Left lung (tissue), 10 donors: ENCODE results near the gene TIGD2. TPM values are rescaled to one million over a fixed set of nuclear protein-coding genes. Genes with fewer than 3 reads are reported as not detected.
A peak's percentile ranks its signal among the peaks of the same experiment; 100 is the strongest.

Source experiments
- ATAC-seq: fragments of 200-7000 bp; cut with Tn5 transposase; one replicate; pipeline ENCODE4 v1.9.1; 2020; ENCODE audit warnings: moderate library complexity
- DNase-seq, 4 donors: peaks; one replicate each; pipeline ENCODE4 v3.0.0-alpha.2; 2013 to 2020
- H3K27ac ChIP-seq, 2 donors: fragments of 200-600 bp; sonication (generic) in 1 of 2; one replicate each; pipeline versions ENCODE4 v1.5.0 to v1.8.0; 2020 to 2021
- H3K27me3 ChIP-seq, 2 donors: fragments of 200-600 bp; sonication (generic) in 1 of 2; one replicate each; pipeline versions ENCODE4 v1.5.0 to v1.8.0; 2020 to 2021
- H3K36me3 ChIP-seq, 2 donors: fragments of 200-600 bp; sonication (generic) in 1 of 2; one replicate each; pipeline versions ENCODE4 v1.5.0 to v1.8.0; 2020 to 2021
- H3K4me1 ChIP-seq, 2 donors: fragments of 200-600 bp; one replicate each; pipeline ENCODE4 v1.8.0; 2021
- H3K4me3 ChIP-seq, 2 donors: fragments of 200-600 bp; sonication (generic) in 1 of 2; one replicate each; pipeline versions ENCODE4 v1.5.0 to v1.8.0; 2020 to 2021; ENCODE audit warnings: mild to moderate bottlenecking in 1 of 2
- H3K9me3 ChIP-seq, 2 donors: fragments of 200-600 bp; sonication (generic) in 1 of 2; one replicate each; pipeline versions ENCODE4 v1.5.0 to v1.8.0; 2020 to 2021
- intact Hi-C, 2 donors: fragments of 100-400 bp; cut with DNase I; formaldehyde crosslinking; loops; one replicate each; pipeline versions ENCODE4 v1.11.2 to v1.14.2; 2022
- polyA plus RNA-seq, 6 donors: library from polyadenylated mRNA; unstranded; fragments of 120-200 nt; gene quantifications; one replicate each; pipeline ENCODE4 v1.2.1, GENCODE V29; 2013; ENCODE audit not compliant: insufficient read length in 6 of 6
- total RNA-seq, 2 donors: library from RNA; stranded (reverse); fragmentation: NEBNext Ultra II Directional; extraction: Animal tissue kit (Norgen Biotek cat#: 25700); gene quantifications; one replicate each; pipeline ENCODE4 v1.2.1, GENCODE V29; 2021
- TF ChIP-seq, protein P1 (sequence below), 2 donors: fragments of 200-600 bp; sonication (generic) in 1 of 2; IDR thresholded peaks; one replicate each; pipeline versions ENCODE4 v1.5.0 to v1.8.0; 2021; ENCODE audit warnings: antibody characterized with exemption in 2 of 2
- donor health status: DM: no; HTN: yes; CAD: no.
- donor health status: DM: no; HTN: no; CAD: no.

TIGD2 gene
- total and polyA plus RNA-seq, 8 donors: 5.4 to 11.4 (median 9.6) TPM

DNA sequence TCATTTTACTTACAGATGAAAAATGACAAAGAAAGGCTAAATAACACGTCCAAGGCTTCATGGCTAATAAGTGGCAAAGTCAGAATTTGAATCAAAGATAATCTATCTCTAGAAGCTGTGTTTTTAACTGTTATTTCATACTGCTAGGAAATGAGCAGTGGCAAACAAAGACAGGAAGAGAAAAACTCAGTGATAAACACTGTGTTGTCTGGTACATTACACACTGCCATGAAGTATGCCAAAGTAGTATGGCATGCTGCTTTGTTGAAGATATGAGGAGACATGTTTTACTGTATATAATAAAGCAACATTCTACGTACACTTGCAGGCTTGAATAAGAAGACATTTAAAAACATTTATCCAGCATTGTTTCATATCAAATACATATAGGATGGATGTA lies 49.5 kb downstream of the TIGD2 start:
- DNase-seq (no peak), ATAC-seq (no peak)
- H3K27me3 ChIP-seq: no peaks in the 10 kb centered on the region
- H3K36me3 ChIP-seq: no peaks in the 10 kb centered on the region
- no peaks in the 10 kb centered on the region for H3K4me1 ChIP-seq
- TF ChIP-seq, protein P1, sequence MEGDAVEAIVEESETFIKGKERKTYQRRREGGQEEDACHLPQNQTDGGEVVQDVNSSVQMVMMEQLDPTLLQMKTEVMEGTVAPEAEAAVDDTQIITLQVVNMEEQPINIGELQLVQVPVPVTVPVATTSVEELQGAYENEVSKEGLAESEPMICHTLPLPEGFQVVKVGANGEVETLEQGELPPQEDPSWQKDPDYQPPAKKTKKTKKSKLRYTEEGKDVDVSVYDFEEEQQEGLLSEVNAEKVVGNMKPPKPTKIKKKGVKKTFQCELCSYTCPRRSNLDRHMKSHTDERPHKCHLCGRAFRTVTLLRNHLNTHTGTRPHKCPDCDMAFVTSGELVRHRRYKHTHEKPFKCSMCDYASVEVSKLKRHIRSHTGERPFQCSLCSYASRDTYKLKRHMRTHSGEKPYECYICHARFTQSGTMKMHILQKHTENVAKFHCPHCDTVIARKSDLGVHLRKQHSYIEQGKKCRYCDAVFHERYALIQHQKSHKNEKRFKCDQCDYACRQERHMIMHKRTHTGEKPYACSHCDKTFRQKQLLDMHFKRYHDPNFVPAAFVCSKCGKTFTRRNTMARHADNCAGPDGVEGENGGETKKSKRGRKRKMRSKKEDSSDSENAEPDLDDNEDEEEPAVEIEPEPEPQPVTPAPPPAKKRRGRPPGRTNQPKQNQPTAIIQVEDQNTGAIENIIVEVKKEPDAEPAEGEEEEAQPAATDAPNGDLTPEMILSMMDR (IDR thresholded peaks at IDR 0.05): no peak
- intact Hi-C loops: loop anchor here in 1 of 2 donors (10.0 kb wide), 1 partner anchor 274 kb away; no protein-coding TSS in a partner anchor
- H3K9me3 ChIP-seq: no peaks in the 10 kb centered on the region
- H3K27ac ChIP-seq: no peak overlapping the region
- H3K4me3 ChIP-seq: no peak overlapping the region

GRCh38 chr4:89161841-89162240 lies 50.5 kb downstream of the TIGD2 start:
- H3K27me3 ChIP-seq: no peaks in the 10 kb centered on the region
- H3K4me1 ChIP-seq: no peaks in the 10 kb centered on the region
- no peaks in the 10 kb centered on the region for H3K36me3 ChIP-seq
- ATAC-seq (no peak), DNase-seq (no peak)
- intact Hi-C loops: loop anchor here in 1 of 2 donors (10.0 kb wide), 1 partner anchor 273 kb away; no protein-coding TSS in a partner anchor
- no peak overlapping the region for H3K4me3 ChIP-seq
- TF ChIP-seq, protein P1 (IDR thresholded peaks at IDR 0.05): no peak
- H3K9me3 ChIP-seq: no peaks in the 10 kb centered on the region
- no peak overlapping the region for H3K27ac ChIP-seq

GRCh38 chr4:89162496-89162895 lies 51.2 kb downstream of the TIGD2 start:
- no peaks in the 10 kb centered on the region for H3K27me3 ChIP-seq
- no peaks in the 10 kb centered on the region for H3K4me1 ChIP-seq
- H3K4me3 ChIP-seq: no peak overlapping the region
- DNase-seq: no peak
- intact Hi-C loops: loop anchor here in 1 of 2 donors (10.0 kb wide), 1 partner anchor 272 kb away; no protein-coding TSS in a partner anchor
- no peak overlapping the region for H3K27ac ChIP-seq
- H3K36me3 ChIP-seq: no peaks in the 10 kb centered on the region
- H3K9me3 ChIP-seq: no peaks in the 10 kb centered on the region
- ATAC-seq: peak; percentile 39
- TF ChIP-seq, protein P1 (IDR thresholded peaks at IDR 0.05): no peak

- Histone ChIP-seq H3K4me1 (no peaks in the 10 kb centered on the region), H3K4me3 (no peak overlapping the region), H3K27me3 (no peaks in the 10 kb centered on the region), H3K36me3 (no peaks in the 10 kb centered on the region), H3K27ac (no peak overlapping the region), H3K9me3 (no peaks in the 10 kb centered on the region)
- TF ChIP-seq, protein P1 (IDR thresholded peaks at IDR 0.05): no peak
- no peak for DNase-seq
- ATAC-seq: no peak
- intact Hi-C loops: loop anchor here in 1 of 2 donors (10.0 kb wide), 1 partner anchor 272 kb away; no protein-coding TSS in a partner anchor
Observed at GRCh38 chr4:89162987-89163386, 51.7 kb downstream of the TIGD2 start.

DNA sequence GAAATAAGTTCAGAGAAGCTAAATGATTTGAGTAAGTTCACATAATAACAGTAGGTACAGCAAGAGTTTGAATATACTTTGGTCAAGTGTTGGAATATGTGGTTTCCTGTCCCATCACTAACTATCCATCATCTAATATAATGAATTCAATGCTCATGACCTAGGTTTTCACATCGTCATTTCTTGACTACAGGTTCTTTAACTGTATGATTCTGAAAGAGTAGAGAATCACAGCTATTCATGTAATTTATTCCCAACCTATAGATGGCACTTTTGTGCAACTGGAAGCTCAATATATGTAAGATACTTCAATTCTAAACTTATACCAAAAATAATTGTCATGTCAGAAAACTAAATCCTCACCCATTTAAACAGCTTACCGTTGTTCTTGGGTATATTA lies 53.1 kb downstream of the TIGD2 start:
- Histone ChIP-seq H3K4me3 (no peak overlapping the region), H3K4me1 (no peaks in the 10 kb centered on the region), H3K27me3 (no peaks in the 10 kb centered on the region), H3K9me3 (no peaks in the 10 kb centered on the region), H3K27ac (no peak overlapping the region), H3K36me3 (no peaks in the 10 kb centered on the region)
- ATAC-seq (no peak), DNase-seq (no peak)
- intact Hi-C loops: loop anchor here in 1 of 2 donors (10.0 kb wide), 1 partner anchor 270 kb away; no protein-coding TSS in a partner anchor
- TF ChIP-seq, protein P1 (IDR thresholded peaks at IDR 0.05): no peak

Other genes with a start within 250 kb of the TIGD2 start
- 10 to 100 TPM; 22.2 to 24.7 TPM for gene FAM13A, start 54.3 kb upstream of the TIGD2 start, total RNA-seq
- gene FAM13A, start 54.3 kb upstream of the TIGD2 start, polyA plus RNA-seq: 10 to 100 TPM; 44.1 to 69.5 (median 57.5) TPM
- 10 to 100 TPM in 1 of 2 donors, 1 to 10 TPM in 1; 9.4 to 14.1 TPM for gene GPRIN3, start 196.3 kb downstream of the TIGD2 start, total RNA-seq
- 1 to 10 TPM; 1.6 to 2.8 (median 2.1) TPM for gene GPRIN3, start 196.3 kb downstream of the TIGD2 start, polyA plus RNA-seq